HepG2 (cell line): Measurements from ENCODE around the gene HSCB. TPM values are rescaled to one million over a fixed set of nuclear protein-coding genes. Genes with fewer than 3 reads are reported as not detected.

Source experiments
- ATAC-seq: fragments of 200-7000 bp; cut with Tn5 transposase; 3 replicates; pipeline ENCODE4 v1.9.1; 2020; ENCODE audit warnings: mild to moderate bottlenecking, moderate library complexity
- BruUV-seq: library from RNA; stranded (reverse); fragments of 400-500 nt; replicated peaks from 2 replicates; lab custom pipeline; 2021; lab: Mats Ljungman, UMichigan
- CTCF ChIA-PET: fragments of 300-600 bp; formaldehyde crosslinking; extraction: SDS; loops from one replicate; lab custom pipeline; 2021; ENCODE audit warnings: low total read pairs, inconsistent platforms, low intra/inter-chr PET ratio; lab: Yijun Ruan, JAX
- POLR2A ChIA-PET: fragments of 350-600 bp; sonication (Branson Sonifier 250); formaldehyde crosslinking; loops from one replicate; lab custom pipeline; 2020; ENCODE audit warnings: antibody characterized with exemption, inconsistent platforms; lab: Yijun Ruan, JAX
- DNase-seq: peaks from one replicate; pipeline ENCODE4 v3.0.0-alpha.2; 2015; ENCODE audit warnings: low spot score
- FAIRE-seq: peaks from 3 replicates; lab custom pipeline; 2011; peaks lifted over from hg19 to GRCh38; lab: Jason Lieb, UNC
- H2AFZ ChIP-seq: one replicate; pipeline ENCODE4 v1.6.1; 2011; ENCODE audit warnings: low read length, inconsistent platforms
- H3K27ac ChIP-seq: fragments of 300-600 bp; 3 replicates; pipeline ENCODE4 v1.8.0; 2011; ENCODE audit warnings: mixed run types, mild to moderate bottlenecking, mixed read lengths, low read length, inconsistent platforms; ENCODE audit not compliant: insufficient read depth; ENCODE audit errors: extremely low read length
- H3K27me3 ChIP-seq, 2 experiments: fragments of 200-600 bp in 1 of 2; 2 replicates in 1 of 2; 3 replicates in 1 of 2; pipeline versions ENCODE4 v1.6.0 to v1.8.0; 2011; ENCODE audit warnings: low read length in 2 of 2, mild to moderate bottlenecking in 2 of 2, moderate library complexity in 2 of 2, inconsistent platforms in 1 of 2; ENCODE audit not compliant: insufficient read depth in 2 of 2, control insufficient read depth in 1 of 2
- H3K36me3 ChIP-seq, 2 experiments: fragments of 200-600 bp in 1 of 2; replicated peaks in 1 of 2; 2 replicates in 1 of 2; 3 replicates in 1 of 2; pipeline versions ENCODE4 v1.5.1 to v1.8.0; 2011; ENCODE audit warnings: low read length in 2 of 2, inconsistent platforms in 1 of 2; ENCODE audit not compliant: insufficient read depth in 2 of 2, control insufficient read depth in 1 of 2
- H3K4me1 ChIP-seq: 2 replicates; pipeline ENCODE4 v1.5.1; 2012; ENCODE audit warnings: low read length, inconsistent platforms; ENCODE audit not compliant: insufficient read depth
- H3K4me2 ChIP-seq: 2 replicates; pipeline ENCODE4 v1.6.0; 2011; ENCODE audit warnings: low read depth, low read length, inconsistent platforms
- H3K4me3 ChIP-seq, 3 experiments: fragments of 200-600 bp in 1 of 3; sonication (generic), shearing (Covaris generic) in 1 of 3; replicated peaks in 1 of 3; 2 replicates each; pipeline ENCODE4 v1.5.1; 2011 to 2016; ENCODE audit warnings: low read length in 3 of 3, inconsistent platforms in 2 of 3, low read depth in 2 of 3, mild to moderate bottlenecking in 2 of 3, control low read depth in 1 of 3, mixed read lengths in 1 of 3; ENCODE audit not compliant: insufficient read depth in 1 of 3
- H3K79me2 ChIP-seq: one replicate; pipeline ENCODE4 v1.6.1; 2011; ENCODE audit warnings: low read length, inconsistent platforms; ENCODE audit not compliant: insufficient read depth
- H3K9ac ChIP-seq: 2 replicates; pipeline ENCODE4 v1.6.0; 2011; ENCODE audit warnings: mild to moderate bottlenecking, low read depth, low read length, inconsistent platforms; ENCODE audit not compliant: insufficient read depth
- H3K9me3 ChIP-seq: 2 replicates; pipeline ENCODE4 v1.5.1; 2012; ENCODE audit warnings: mild to moderate bottlenecking, low read length
- H4K20me1 ChIP-seq: 2 replicates; pipeline ENCODE4 v1.6.0; 2011; ENCODE audit warnings: inconsistent platforms, mild to moderate bottlenecking, low read length, moderate library complexity; ENCODE audit not compliant: insufficient read depth
- PHF8 ChIP-seq: sonication (generic); formaldehyde crosslinking; IDR thresholded peaks from 2 replicates; pipeline ENCODE4 v1.5.0; 2020; ENCODE audit warnings: missing genetic modification reagents
- SP4 ChIP-seq: sonication (generic); formaldehyde crosslinking; IDR thresholded peaks from 2 replicates; pipeline ENCODE4 v1.8.1; 2023; ENCODE audit warnings: mild to moderate bottlenecking, missing genetic modification reagents
- SRSF4 ChIP-seq: fragments of 200-400 bp; formaldehyde crosslinking; IDR thresholded peaks from one replicate; pipeline ENCODE4 v1.6.1; 2018; ENCODE audit warnings: mild to moderate bottlenecking, low read depth, low read length, moderate library complexity; ENCODE audit not compliant: poor library complexity, severe bottlenecking
- TAF15 ChIP-seq: fragments of 200-400 bp; formaldehyde crosslinking; IDR thresholded peaks from one replicate; pipeline ENCODE4 v1.6.1; 2018; ENCODE audit warnings: mild to moderate bottlenecking, low read depth, low read length; ENCODE audit not compliant: poor library complexity, severe bottlenecking
- ZBTB8A ChIP-seq: sonication (generic); formaldehyde crosslinking; IDR thresholded peaks from 2 replicates; pipeline ENCODE4 v1.4.0; 2020; ENCODE audit warnings: mild to moderate bottlenecking, low read depth, missing genetic modification reagents, borderline replicate concordance
- ZFY ChIP-seq: sonication (generic); formaldehyde crosslinking; IDR thresholded peaks from 2 replicates; pipeline ENCODE4 v1.4.0; 2020; ENCODE audit warnings: missing genetic modification reagents
- ZNF766 ChIP-seq: sonication (generic); formaldehyde crosslinking; IDR thresholded peaks from 2 replicates; pipeline ENCODE4 v1.5.0; 2020; ENCODE audit warnings: missing genetic modification reagents, borderline replicate concordance
- ZNF777 ChIP-seq: sonication (generic); formaldehyde crosslinking; IDR thresholded peaks from 2 replicates; pipeline ENCODE4 v1.4.0; 2020; ENCODE audit warnings: missing genetic modification reagents
- WGBS: methylation state at CpG from one replicate; pipeline ENCODE4 v1.1.6; 2017; ENCODE audit warnings: low lambda C conversion rate; 5-methylcytosine and 5-hydroxymethylcytosine counted together
- in situ Hi-C: cut with HindIII; loops from 2 replicates; pipeline ENCODE4 v1.10.0; 2017; ENCODE audit warnings: low pct_unique_long_range_greater_than_20kb; ENCODE audit not compliant: extremely low pct_ligation_motif_present
- intact Hi-C: fragments of 100-400 bp; cut with micrococcal nuclease; formaldehyde crosslinking; loops from one replicate; pipeline ENCODE4 v1.10.0; 2022; ENCODE audit not compliant: unreplicated experiment
- polyA plus RNA-seq, 8 experiments: library from polyadenylated mRNA; depleted of rRNA in 3 of 8; stranded (reverse) in 7 of 8; unstranded in 1 of 8; fragments of >200 nt; fragmentation: Illumina TruSeq in 4 of 8; extraction: Trizol in 4 of 8; gene quantifications; 2 replicates each; pipeline versions ENCODE4 v1.2.1 to v1.2.3, GENCODE V29; 2011 to 2016; ENCODE audit warnings: low read depth in 4 of 8, missing spikeins in 1 of 8, mixed read lengths in 1 of 8; ENCODE audit not compliant: insufficient read depth in 1 of 8
- total RNA-seq, 5 experiments: library from RNA; depleted of rRNA; stranded (reverse); fragments of >200 nt; fragmentation: Illumina TruSeq; extraction: Trizol; gene quantifications; 2 replicates each; pipeline ENCODE4 v1.2.3, GENCODE V29; 2016; ENCODE audit warnings: low read depth in 1 of 5
- TF ChIP-seq, protein P1 (sequence below): IDR thresholded peaks from 2 replicates; pipeline ENCODE4 v1.6.1; 2016; ENCODE audit warnings: mild to moderate bottlenecking
- TF ChIP-seq, protein P2 (sequence below): sonication (generic); formaldehyde crosslinking; IDR thresholded peaks from 2 replicates; pipeline ENCODE4 v1.4.0; 2020; ENCODE audit warnings: missing genetic modification reagents
- TF ChIP-seq, protein P3 (sequence below): IDR thresholded peaks from 2 replicates; pipeline ENCODE4 v1.6.1; 2012; ENCODE audit warnings: low read length, improper control_type of control experiment

Gene HSCB
- total and polyA plus RNA-seq, 2 of the 13 experiments (the other 11 are each of a cell fraction or from before 2014, with no cell fraction given): 15.4 to 20.9 TPM

DNA sequence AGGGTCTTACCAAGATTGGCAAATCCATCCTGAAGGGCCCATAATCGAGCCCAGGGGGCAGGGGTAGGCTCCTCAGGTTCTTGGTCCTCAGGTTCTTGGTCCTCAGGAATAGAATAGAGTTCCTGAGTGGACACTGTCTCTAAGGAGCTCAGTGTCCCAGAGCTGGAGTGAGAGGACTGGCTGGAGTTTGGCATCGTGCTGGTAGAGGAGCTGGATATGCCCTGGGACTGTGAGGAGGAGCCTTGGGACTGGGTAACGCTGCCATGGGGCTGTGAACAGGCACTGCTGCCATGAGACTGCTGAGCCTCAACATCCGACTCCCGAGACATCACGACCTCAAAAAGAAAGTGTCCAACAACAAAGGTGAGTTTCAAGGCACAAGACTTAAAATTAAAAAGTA, 7.4 kb upstream of the HSCB start (continued):
- no peak for TF ChIP-seq TAF15
- TF ChIP-seq ZNF777: no peak

DNA sequence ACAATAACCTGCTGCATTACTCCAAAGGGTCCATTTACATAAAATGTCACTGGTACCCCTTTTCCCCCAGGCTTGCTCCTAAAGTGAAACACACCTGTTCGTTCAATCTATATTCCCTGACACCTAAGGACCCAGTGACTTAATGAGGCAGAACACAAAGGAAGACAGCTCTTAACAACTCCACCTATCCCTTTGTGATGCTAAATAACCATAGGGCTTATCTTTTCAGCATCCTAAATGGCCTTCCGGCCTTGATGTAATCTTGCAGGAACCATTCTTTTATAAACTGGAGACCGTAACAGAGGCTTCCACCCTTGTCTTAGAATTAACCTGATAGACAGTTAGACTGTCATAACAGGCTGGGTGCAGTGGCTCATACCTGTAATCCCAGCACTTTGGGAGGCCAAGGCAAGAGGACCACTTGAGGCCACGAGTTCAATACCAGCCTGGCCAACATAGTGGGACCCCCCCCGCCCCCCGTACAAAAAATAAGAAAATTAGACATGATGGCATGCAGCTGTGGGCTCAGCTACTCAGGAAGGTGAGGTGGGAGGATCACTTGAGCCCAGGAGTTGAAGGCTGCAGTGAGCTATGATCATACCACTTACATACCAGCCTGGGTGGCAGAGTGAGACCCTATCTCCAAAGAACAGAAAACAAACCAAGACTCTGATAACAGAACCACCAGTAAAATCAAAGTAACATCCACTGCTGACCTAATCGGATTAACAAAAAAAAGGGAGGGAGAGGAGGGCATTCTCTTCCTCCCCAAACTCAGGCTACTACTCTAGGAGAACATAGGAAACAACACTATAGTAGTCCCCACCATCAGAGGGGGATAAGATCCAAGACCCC, 5.3 kb upstream of the HSCB start:
- 94% methylated on average over 7 of the region's 7 CpGs for WGBS
- TF ChIP-seq, protein P1, sequence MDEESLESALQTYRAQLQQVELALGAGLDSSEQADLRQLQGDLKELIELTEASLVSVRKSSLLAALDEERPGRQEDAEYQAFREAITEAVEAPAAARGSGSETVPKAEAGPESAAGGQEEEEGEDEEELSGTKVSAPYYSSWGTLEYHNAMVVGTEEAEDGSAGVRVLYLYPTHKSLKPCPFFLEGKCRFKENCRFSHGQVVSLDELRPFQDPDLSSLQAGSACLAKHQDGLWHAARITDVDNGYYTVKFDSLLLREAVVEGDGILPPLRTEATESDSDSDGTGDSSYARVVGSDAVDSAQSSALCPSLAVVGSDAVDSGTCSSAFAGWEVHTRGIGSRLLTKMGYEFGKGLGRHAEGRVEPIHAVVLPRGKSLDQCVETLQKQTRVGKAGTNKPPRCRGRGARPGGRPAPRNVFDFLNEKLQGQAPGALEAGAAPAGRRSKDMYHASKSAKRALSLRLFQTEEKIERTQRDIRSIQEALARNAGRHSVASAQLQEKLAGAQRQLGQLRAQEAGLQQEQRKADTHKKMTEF (CRISPR knock-in tag): no peak
- TF ChIP-seq, protein P2, sequence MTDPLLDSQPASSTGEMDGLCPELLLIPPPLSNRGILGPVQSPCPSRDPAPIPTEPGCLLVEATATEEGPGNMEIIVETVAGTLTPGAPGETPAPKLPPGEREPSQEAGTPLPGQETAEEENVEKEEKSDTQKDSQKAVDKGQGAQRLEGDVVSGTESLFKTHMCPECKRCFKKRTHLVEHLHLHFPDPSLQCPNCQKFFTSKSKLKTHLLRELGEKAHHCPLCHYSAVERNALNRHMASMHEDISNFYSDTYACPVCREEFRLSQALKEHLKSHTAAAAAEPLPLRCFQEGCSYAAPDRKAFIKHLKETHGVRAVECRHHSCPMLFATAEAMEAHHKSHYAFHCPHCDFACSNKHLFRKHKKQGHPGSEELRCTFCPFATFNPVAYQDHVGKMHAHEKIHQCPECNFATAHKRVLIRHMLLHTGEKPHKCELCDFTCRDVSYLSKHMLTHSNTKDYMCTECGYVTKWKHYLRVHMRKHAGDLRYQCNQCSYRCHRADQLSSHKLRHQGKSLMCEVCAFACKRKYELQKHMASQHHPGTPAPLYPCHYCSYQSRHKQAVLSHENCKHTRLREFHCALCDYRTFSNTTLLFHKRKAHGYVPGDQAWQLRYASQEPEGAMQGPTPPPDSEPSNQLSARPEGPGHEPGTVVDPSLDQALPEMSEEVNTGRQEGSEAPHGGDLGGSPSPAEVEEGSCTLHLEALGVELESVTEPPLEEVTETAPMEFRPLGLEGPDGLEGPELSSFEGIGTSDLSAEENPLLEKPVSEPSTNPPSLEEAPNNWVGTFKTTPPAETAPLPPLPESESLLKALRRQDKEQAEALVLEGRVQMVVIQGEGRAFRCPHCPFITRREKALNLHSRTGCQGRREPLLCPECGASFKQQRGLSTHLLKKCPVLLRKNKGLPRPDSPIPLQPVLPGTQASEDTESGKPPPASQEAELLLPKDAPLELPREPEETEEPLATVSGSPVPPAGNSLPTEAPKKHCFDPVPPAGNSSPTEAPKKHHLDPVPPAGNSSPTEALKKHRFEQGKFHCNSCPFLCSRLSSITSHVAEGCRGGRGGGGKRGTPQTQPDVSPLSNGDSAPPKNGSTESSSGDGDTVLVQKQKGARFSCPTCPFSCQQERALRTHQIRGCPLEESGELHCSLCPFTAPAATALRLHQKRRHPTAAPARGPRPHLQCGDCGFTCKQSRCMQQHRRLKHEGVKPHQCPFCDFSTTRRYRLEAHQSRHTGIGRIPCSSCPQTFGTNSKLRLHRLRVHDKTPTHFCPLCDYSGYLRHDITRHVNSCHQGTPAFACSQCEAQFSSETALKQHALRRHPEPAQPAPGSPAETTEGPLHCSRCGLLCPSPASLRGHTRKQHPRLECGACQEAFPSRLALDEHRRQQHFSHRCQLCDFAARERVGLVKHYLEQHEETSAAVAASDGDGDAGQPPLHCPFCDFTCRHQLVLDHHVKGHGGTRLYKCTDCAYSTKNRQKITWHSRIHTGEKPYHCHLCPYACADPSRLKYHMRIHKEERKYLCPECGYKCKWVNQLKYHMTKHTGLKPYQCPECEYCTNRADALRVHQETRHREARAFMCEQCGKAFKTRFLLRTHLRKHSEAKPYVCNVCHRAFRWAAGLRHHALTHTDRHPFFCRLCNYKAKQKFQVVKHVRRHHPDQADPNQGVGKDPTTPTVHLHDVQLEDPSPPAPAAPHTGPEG: no peak
- TF ChIP-seq SP4 (no peak), ZNF766 (CRISPR knock-in tag) (no peak), SRSF4 (no peak), PHF8 (no peak), ZBTB8A (no peak), ZFY (CRISPR knock-in tag) (no peak)
- TF ChIP-seq, protein P3, sequence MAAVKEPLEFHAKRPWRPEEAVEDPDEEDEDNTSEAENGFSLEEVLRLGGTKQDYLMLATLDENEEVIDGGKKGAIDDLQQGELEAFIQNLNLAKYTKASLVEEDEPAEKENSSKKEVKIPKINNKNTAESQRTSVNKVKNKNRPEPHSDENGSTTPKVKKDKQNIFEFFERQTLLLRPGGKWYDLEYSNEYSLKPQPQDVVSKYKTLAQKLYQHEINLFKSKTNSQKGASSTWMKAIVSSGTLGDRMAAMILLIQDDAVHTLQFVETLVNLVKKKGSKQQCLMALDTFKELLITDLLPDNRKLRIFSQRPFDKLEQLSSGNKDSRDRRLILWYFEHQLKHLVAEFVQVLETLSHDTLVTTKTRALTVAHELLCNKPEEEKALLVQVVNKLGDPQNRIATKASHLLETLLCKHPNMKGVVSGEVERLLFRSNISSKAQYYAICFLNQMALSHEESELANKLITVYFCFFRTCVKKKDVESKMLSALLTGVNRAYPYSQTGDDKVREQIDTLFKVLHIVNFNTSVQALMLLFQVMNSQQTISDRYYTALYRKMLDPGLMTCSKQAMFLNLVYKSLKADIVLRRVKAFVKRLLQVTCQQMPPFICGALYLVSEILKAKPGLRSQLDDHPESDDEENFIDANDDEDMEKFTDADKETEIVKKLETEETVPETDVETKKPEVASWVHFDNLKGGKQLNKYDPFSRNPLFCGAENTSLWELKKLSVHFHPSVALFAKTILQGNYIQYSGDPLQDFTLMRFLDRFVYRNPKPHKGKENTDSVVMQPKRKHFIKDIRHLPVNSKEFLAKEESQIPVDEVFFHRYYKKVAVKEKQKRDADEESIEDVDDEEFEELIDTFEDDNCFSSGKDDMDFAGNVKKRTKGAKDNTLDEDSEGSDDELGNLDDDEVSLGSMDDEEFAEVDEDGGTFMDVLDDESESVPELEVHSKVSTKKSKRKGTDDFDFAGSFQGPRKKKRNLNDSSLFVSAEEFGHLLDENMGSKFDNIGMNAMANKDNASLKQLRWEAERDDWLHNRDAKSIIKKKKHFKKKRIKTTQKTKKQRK: no peak

More for the DNA sequence above, 5.3 kb upstream of the HSCB start:
- H3K4me1 ChIP-seq: peaks cover 34% of the 10 kb centered on the region
- ATAC-seq: no peak
- no peak overlapping the region for H3K9ac ChIP-seq
- peaks cover 58% of the 10 kb centered on the region for H3K79me2 ChIP-seq
- no peak overlapping the region for H3K27ac ChIP-seq
- DNase-seq: no peak
- H3K27me3 ChIP-seq: no peaks in the 10 kb centered on the region
- in situ Hi-C loops: no loop called here
- intact Hi-C loops: no loop called here
- POLR2A ChIA-PET: interaction anchor here (0.6 kb wide), 1 partner anchor 467 kb away, joined by 3 read pairs; no protein-coding TSS in a partner anchor
- no peak for FAIRE-seq
- BruUV-seq: no TSS peak
- CTCF ChIA-PET: no interaction called here
- no peaks in the 10 kb centered on the region for H4K20me1 ChIP-seq
- H2AFZ ChIP-seq: no peak overlapping the region
- H3K9me3 ChIP-seq: no peaks in the 10 kb centered on the region
- peaks cover 8 to 30% of the 10 kb centered on the region in 2 experiments for H3K36me3 ChIP-seq
- no peak overlapping the region for H3K4me3 ChIP-seq
- H3K4me2 ChIP-seq: no peak overlapping the region
